Epithelial cell of proximal tubule (primary cell): Measurements from ENCODE around the gene CLASP1. TPM values are rescaled to one million over a fixed set of nuclear protein-coding genes. Genes with fewer than 3 reads are reported as not detected.
"Not testable (repeated sequence)": the region's sequence is repeated elsewhere in the genome, so short reads cannot be mapped to it uniquely, and the experiment has no call there.

Source experiments
- DNase-seq: peaks from one replicate; pipeline ENCODE4 v3.0.0-alpha.2; 2011; ENCODE audit warnings: low read depth
- H3K4me3 ChIP-seq: 2 replicates; pipeline ENCODE4 v1.5.1; 2011; ENCODE audit warnings: low read depth, mild to moderate bottlenecking, low read length
- total RNA-seq: library from RNA; depleted of rRNA; stranded (reverse); fragments of >200 nt; gene quantifications from 2 replicates; pipeline ENCODE4 v1.2.3, GENCODE V29; 2015
- TF ChIP-seq, protein P1 (sequence below): conservative IDR thresholded peaks from 2 replicates; pipeline ENCODE4 v1.5.1; 2012; ENCODE audit warnings: low read depth, mild to moderate bottlenecking, low read length

The CLASP1 gene
- total RNA-seq, 1 donor from 2014 or later, result 35.0 TPM

DNA sequence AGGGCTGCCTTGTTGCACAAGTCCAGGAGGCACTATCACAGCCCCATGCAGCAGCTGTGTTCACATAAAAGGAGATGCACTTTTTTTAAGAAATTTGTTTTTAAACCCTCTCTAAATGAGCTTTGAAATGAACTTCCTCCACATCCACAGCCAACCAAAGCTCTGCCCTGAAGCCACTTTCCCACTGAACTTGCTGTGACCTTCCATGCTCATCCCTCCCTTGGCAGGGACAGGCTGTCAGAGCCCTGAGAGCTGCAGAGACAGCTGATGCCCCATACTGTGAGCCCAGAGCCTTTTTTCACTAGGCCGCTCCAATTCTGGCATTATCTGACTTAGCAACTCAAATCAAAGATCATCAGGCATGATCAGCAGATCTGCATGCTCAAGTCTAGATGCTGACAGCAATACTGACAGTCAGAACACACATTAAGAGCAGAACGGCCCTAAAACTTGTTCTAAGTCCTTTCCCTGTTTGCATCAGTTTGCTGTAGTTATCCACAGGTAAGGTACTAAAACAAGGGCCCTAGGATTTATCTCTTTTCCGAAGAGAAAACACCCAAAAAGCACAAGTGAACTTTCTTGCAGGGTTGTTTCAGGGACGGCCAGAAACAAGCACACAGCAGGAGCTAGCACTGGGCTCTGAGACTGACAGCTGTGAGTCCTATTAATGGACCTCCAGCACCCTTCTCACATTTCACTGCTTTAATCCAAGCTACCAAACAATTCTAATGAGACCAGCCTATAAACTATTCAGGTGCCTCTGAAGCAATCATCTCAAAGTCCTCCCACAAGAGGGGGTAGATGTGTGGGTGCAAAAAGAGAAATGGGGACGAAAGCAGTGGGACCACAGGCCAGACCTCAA, 83.6 kb downstream of the CLASP1 start:
- TF ChIP-seq, protein P1, sequence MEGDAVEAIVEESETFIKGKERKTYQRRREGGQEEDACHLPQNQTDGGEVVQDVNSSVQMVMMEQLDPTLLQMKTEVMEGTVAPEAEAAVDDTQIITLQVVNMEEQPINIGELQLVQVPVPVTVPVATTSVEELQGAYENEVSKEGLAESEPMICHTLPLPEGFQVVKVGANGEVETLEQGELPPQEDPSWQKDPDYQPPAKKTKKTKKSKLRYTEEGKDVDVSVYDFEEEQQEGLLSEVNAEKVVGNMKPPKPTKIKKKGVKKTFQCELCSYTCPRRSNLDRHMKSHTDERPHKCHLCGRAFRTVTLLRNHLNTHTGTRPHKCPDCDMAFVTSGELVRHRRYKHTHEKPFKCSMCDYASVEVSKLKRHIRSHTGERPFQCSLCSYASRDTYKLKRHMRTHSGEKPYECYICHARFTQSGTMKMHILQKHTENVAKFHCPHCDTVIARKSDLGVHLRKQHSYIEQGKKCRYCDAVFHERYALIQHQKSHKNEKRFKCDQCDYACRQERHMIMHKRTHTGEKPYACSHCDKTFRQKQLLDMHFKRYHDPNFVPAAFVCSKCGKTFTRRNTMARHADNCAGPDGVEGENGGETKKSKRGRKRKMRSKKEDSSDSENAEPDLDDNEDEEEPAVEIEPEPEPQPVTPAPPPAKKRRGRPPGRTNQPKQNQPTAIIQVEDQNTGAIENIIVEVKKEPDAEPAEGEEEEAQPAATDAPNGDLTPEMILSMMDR, result no peak
- DNase-seq, result no peak
- H3K4me3 ChIP-seq, result no peak overlapping the region

DNA sequence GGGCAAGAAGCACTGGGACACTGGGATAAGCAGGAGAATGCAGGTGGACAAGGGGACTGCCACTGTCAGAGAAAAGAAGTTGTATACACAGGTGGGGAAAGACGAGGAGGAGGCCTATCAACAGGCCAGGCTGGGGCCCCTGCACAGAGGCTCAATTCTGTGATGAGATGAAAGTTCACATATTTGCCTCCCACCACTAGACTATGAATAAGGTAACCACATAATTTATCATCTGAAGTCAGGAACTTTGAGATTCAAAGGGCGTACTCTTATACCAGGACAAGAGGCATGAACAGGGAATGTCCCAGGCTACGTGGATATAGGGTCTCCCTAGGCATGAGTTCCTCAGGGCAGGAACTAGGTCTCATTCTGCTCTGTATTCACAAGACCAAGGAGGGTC, 84.4 kb downstream of the CLASP1 start:
- no peak for DNase-seq

DNA sequence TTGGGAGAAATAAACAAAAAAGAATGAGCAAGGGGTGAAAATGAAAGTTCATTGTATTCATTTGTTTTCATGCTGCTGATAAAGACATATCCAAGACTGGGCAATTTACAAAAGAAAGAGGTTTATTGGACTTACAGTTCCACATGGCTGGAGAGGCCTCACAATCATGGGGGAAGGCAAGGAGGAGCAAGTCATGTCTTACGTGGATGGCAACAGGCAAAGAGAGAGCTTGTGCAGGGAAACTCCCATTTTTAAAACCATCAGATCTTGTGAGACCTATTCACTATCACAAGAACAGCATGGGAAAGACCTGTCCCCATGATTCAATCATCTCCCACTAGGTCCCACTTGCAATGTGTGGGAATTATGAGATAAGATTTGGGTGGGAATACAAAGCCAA, 85.5 kb downstream of the CLASP1 start:
- H3K4me3 ChIP-seq, DNase-seq: not testable (repeated sequence)

More for the DNA sequence above, 84.4 kb downstream of the CLASP1 start:
- H3K4me3 ChIP-seq, result no peak overlapping the region
- TF ChIP-seq, protein P1, result no peak

DNA sequence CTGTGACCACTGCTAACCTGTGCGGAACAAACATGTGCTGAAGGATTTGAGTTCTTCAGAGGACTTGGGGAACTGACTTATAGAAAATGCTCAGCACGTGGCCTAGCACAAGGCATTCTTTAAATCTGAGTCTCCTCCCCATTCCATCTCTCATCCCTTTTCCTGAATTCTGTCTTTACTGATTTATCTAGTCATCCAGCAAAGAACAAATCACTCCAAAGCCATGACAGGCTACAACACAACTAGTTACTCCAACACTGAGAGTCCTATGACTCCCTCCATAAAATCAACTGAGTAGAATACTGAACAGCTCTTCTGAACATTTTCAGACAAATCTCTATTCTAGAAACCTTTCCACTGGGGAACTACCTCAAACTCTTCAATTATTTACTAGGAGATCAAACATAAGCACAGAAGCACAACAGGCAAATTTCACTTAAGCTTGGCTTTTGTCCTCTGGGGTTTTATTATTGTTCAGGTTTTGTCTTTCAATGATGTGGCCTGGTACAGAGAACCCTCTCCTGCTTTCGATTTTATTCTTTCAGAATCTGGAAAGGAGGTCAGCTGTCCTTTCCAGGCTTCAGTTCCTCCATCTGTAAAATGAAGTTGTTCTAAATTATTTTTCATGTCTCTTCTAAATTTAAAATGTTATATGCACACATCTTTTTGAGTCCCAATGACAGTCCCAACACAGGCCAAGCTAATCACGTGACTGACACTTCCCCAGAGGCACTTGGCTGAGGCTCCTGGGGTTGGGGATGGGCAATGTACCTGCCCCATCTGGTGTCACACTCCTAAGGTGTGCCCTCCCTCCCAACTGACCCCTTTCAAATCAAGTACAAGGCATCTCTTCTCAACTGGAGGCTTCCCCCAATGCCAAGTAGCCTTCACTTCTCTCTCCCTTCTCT, 86.7 kb downstream of the CLASP1 start:
- H3K4me3 ChIP-seq, result no peak overlapping the region
- no peak for DNase-seq

DNA sequence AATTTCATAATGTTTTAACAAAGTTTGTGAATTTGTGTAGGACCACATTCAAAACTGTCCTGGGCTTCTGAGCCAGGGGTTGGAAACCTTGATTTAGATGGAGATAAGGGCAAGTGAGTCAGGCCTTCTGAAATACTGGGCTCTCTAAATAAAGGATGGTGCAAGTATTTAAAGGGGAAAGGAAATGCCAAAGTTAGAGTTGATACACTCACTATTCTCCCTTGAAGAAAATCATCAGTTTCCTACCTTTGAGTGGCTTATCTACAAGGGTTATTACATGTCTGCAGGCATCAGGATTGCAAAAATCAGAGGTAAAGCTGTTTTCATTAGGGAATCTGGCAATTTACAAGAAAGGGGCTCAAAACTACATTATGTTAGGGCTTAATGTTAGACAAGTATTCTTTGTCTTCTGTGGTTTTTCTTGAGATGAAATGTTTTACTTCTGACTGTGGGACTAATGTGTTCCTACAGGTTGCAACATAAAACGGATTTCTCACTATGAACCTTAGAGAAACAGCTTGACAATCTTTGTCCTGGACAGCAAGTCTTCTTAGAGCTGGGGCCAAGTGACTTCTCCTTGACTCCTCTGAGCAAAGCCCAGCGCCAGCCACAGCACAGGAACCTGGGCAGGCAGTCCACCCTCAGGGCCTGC, 87.5 kb downstream of the CLASP1 start:
- DNase-seq, result no peak
- TF ChIP-seq, protein P1, result no peak
- no peak overlapping the region for H3K4me3 ChIP-seq

More for the DNA sequence above, 86.7 kb downstream of the CLASP1 start:
- TF ChIP-seq, protein P1, result no peak

DNA sequence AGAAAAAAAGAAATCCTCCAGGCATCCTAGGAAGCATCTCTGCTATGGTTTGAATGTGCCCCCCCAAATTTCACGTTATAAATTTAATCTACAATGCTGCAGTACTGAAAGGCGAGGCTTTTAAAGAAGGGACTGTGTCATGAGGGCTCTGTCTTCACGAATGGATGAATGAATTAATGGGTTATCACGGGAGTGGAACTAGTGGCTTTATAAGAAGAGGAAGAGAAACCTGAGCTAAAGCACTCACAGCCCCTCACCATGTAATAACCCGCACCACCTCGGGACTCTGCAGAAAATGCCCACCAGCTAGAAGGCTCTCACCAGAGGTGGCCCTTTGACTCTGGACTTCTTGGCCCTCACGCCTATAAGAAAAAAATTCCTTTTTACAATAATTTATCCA, 90.9 kb downstream of the CLASP1 start:
- no peak overlapping the region for H3K4me3 ChIP-seq
- DNase-seq, result no peak
- TF ChIP-seq, protein P1, result no peak

DNA sequence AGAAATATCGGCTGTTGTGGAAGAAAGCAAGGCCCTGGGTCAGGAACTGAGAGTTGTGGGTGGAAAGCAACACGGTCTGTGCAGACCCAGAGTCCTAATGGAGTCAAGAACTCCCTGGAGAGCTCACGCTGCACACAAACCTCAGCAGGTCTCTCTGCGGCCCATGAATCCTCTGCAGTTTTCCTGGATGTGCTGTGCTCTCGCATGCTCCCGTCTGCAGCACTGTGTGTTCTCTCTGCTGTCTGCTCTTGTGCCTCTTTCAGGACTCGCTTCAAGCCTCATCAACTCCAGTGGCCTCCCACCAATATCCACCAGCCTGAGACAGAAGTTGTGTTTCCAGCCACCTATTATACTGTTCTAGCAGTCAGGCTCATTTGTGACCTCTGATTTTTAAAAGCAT, 94.3 kb downstream of the CLASP1 start:
- H3K4me3 ChIP-seq, result no peak overlapping the region
- TF ChIP-seq, protein P1, result no peak
- no peak for DNase-seq

DNA sequence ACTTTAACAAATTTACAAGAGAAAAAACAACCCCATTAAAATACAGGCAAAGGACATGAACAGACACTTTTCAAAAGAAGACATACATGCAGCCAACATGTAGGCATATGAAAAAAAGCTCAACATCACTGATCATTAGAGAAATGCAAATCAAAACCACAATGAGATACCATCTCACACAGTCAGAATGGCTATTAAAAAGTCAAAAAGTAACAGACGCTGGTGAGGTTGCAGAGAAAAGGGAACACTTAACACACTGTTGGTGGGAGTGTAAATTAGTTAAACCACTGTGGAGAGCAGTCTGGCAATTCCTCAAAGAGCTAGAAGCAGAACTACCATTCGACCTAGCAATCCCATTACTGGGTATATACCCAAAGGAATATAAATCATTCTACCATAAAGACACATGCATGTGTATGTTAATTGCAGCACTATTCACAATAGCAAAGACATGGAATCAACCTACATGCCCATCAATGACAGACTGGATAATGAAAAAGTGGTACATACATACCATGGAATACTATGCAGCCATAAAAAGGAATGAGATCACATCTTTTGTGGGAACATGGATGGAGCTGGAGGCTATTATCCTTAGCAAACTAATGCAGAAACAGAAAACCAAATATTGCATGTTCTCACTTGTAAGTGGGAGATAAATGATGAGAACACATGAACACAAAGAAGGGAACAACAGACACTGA, 96.6 kb downstream of the CLASP1 start:
- not testable (repeated sequence) for H3K4me3 ChIP-seq, DNase-seq
